ENCODE measurements around the gene MBD3L1. TPM values are rescaled to one million over a fixed set of nuclear protein-coding genes. Genes with fewer than 3 reads are reported as not detected.

Gene MBD3L1
- polyA plus RNA-seq, 1 experiment: not detected

DNA sequence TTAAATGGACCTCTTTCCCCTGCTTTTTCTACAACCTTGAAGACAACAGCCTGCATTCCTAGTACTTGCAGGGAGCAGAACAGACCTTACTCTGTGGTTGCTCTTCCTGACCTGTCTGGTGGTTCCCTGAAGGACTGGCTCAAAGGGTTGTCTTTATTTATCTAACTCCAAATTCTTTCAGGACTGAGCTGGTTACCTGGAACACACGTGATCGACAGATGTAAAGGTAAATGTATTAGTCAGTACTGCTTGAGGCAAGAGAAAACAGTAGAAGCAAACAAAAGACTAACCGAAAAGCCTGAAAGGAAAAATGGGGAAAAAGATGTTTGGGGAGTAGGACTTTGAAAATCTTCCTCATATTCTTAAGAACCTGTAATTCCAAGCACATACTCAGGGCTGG lies 18.0 kb upstream of the MBD3L1 start:
- POLR2A ChIA-PET: no interaction called here
- TF ChIP-seq, protein P1, sequence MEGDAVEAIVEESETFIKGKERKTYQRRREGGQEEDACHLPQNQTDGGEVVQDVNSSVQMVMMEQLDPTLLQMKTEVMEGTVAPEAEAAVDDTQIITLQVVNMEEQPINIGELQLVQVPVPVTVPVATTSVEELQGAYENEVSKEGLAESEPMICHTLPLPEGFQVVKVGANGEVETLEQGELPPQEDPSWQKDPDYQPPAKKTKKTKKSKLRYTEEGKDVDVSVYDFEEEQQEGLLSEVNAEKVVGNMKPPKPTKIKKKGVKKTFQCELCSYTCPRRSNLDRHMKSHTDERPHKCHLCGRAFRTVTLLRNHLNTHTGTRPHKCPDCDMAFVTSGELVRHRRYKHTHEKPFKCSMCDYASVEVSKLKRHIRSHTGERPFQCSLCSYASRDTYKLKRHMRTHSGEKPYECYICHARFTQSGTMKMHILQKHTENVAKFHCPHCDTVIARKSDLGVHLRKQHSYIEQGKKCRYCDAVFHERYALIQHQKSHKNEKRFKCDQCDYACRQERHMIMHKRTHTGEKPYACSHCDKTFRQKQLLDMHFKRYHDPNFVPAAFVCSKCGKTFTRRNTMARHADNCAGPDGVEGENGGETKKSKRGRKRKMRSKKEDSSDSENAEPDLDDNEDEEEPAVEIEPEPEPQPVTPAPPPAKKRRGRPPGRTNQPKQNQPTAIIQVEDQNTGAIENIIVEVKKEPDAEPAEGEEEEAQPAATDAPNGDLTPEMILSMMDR (IDR thresholded peaks at IDR 0.05; ENCODE audit: low read depth, low read length): no peak
- H3K4me3 ChIP-seq (ENCODE audit: low read depth, low read length): no peak overlapping the region
- DNase-seq (ENCODE audit: low read depth, low spot score): no peak
- no peaks in the 10 kb centered on the region for H3K27me3 ChIP-seq (ENCODE audit: control insufficient read depth, insufficient read depth, low read length)
- H3K27ac ChIP-seq (ENCODE audit: low read depth, low read length): no peak overlapping the region
- CTCF ChIA-PET: no interaction called here
- H3K9me3 ChIP-seq (ENCODE audit: control insufficient read depth, insufficient read depth, low read length): peaks cover 42% of the 10 kb centered on the region

DNA sequence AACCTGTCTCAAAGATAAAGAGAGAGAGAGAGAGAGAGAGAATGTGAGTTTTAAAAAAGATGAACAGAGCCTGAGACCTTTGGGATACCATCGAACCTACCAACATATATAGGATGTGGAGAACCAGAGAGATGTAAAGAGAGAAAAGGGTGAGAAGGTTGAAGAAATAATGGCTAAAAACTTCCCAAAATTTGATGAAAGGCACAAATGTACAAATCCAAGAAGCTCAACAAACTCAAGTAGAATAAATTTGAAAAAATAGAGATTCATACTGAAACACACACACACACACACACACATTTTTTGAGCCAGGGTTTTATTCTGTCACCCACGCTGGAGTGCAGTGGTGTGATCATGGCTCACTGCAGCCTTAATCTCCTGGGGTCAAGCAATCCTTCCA lies 16.4 kb upstream of the MBD3L1 start:
- Histone ChIP-seq H3K4me3 (ENCODE audit: low read depth, low read length) (no peak overlapping the region), H3K27me3 (ENCODE audit: control insufficient read depth, insufficient read depth, low read length) (no peaks in the 10 kb centered on the region), H3K27ac (ENCODE audit: low read depth, low read length) (no peak overlapping the region), H3K9me3 (ENCODE audit: control insufficient read depth, insufficient read depth, low read length) (peaks cover 44% of the 10 kb centered on the region)
- CTCF ChIA-PET: interaction anchor here (1.1 kb wide), 1 partner anchor 235 kb away, joined by 4 read pairs; no protein-coding TSS in a partner anchor
- TF ChIP-seq, protein P1 (IDR thresholded peaks at IDR 0.05; ENCODE audit: low read depth, low read length): no peak
- POLR2A ChIA-PET: no interaction called here
- no peak for DNase-seq (ENCODE audit: low read depth, low spot score)

DNA sequence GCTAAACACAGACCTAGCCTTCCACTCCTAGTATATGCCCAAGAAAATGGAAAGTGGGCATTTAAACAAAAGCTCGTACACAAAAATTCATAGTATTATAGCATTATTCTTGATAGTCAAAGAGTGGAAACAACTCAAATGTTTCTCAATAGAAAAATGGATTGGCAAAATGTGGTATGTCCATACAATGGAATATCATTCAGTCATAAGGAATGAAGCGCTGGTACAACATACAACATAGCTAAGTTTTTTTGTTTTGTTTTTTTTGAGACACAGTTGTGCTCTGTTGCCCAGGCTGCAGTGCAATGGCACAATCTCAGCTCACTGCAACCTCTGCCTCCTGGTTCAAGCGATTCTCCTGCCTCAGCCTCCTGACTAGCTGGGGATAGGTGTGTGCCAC lies 11.9 kb upstream of the MBD3L1 start:
- ChIA-PET CTCF (no interaction called here), POLR2A (interaction anchor here (0.6 kb wide), 1 partner anchor 88 kb away, joined by 3 read pairs; no protein-coding TSS in a partner anchor)
- Histone ChIP-seq H3K27ac (ENCODE audit: low read depth, low read length) (no peak overlapping the region), H3K27me3 (ENCODE audit: control insufficient read depth, insufficient read depth, low read length) (no peaks in the 10 kb centered on the region), H3K4me3 (ENCODE audit: low read depth, low read length) (no peak overlapping the region), H3K9me3 (ENCODE audit: control insufficient read depth, insufficient read depth, low read length) (peaks cover 36% of the 10 kb centered on the region)
- no peak for DNase-seq (ENCODE audit: low read depth, low spot score)
- TF ChIP-seq, protein P1 (IDR thresholded peaks at IDR 0.05; ENCODE audit: low read depth, low read length): no peak

DNA sequence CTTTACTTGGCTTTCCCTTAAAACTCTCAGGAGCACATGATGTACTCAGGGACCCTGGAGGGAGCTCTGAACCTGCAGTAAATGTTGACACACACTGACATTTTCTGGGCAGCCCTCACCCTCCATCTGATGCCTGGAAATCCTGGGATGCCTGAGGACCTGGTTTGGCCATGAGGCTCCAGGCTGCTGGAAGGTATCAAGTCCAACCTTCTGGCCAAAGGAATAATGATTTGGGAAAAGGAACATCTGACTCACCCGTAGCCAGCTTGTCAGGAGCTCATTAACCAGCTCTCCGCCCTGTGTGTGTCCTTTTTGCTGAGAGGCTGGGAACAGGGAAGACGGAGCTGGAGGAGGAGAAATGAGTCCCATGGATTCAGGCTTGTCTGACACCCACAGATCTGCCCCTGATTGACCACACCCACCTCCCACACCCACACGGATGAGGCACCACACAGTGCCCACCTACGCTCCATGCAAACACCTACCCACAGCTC lies 10.4 kb upstream of the MBD3L1 start:
- no peak overlapping the region for H3K27ac ChIP-seq (ENCODE audit: low read depth, low read length)
- no peak overlapping the region for H3K4me3 ChIP-seq (ENCODE audit: low read depth, low read length)
- H3K27me3 ChIP-seq (ENCODE audit: control insufficient read depth, insufficient read depth, low read length): no peaks in the 10 kb centered on the region
- peaks cover 26% of the 10 kb centered on the region for H3K9me3 ChIP-seq (ENCODE audit: control insufficient read depth, insufficient read depth, low read length)
- TF ChIP-seq, protein P1 (IDR thresholded peaks at IDR 0.05; ENCODE audit: low read depth, low read length): no peak
- DNase-seq (ENCODE audit: low read depth, low spot score): no peak
- ChIA-PET CTCF (no interaction called here), POLR2A (interaction anchor here (0.7 kb wide), 1 partner anchor 11 kb away, joined by 3 read pairs; the partner anchor contains the start of gene MBD3L1)

DNA sequence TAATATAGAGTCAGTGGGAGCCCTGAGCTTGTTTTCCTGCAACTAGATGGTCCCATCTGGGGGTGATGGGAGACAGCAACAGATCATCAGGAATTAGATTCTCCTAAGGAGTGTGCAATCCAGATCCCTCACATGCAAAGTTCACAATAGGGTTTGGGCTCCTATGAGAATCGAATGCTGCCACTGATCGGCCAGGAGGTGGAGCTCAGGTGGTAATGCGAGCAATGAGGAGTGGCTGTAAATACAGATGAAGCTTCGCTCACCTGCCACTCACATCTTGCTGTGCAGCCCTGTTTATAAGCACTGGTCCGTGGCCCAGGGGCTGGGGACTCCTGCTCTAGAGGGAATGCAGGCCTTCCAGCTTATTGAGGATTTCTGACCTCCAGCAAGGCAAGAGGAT lies 5.8 kb upstream of the MBD3L1 start:
- H3K4me3 ChIP-seq (ENCODE audit: low read depth, low read length): no peak overlapping the region
- TF ChIP-seq, protein P1 (IDR thresholded peaks at IDR 0.05; ENCODE audit: low read depth, low read length): no peak
- H3K27ac ChIP-seq (ENCODE audit: low read depth, low read length): no peak overlapping the region
- CTCF ChIA-PET: no interaction called here
- no peak for DNase-seq (ENCODE audit: low read depth, low spot score)
- peaks cover 14% of the 10 kb centered on the region; the same call in 1 of the 2 replicates for H3K9me3 ChIP-seq (ENCODE audit: control insufficient read depth, insufficient read depth, low read length)
- H3K27me3 ChIP-seq (ENCODE audit: control insufficient read depth, insufficient read depth, low read length): no peaks in the 10 kb centered on the region
- POLR2A ChIA-PET: no interaction called here

Measured in AG04450 (cell line).